Measurements from ENCODE around the gene MARCHF2.
"Not testable (repeated sequence)": the region's sequence is repeated elsewhere in the genome, so short reads cannot be mapped to it uniquely, and the experiment has no call there.

The MARCHF2 gene

DNA sequence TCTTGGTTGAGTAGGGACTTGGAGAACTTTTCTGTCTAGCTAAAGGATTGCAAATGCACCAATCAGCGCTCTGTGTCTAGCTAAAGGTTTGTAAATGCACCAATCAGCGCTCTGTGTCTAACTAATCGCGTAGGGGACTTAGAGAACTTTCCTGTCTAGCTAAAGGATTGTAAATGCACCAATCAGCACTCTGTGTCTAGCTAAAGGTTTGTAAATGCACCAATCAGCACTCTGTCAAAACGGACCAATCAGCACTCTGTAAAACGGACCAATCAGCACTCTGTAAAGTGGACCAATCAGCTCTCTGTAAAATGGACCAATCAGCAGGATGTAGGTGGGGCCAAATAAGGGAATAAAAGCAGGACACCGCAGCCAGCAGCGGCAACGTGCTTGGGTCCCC lies 26.7 kb upstream of the MARCHF2 start:
- intact Hi-C loops (cut with DNase I) = not testable (repeated sequence)

DNA sequence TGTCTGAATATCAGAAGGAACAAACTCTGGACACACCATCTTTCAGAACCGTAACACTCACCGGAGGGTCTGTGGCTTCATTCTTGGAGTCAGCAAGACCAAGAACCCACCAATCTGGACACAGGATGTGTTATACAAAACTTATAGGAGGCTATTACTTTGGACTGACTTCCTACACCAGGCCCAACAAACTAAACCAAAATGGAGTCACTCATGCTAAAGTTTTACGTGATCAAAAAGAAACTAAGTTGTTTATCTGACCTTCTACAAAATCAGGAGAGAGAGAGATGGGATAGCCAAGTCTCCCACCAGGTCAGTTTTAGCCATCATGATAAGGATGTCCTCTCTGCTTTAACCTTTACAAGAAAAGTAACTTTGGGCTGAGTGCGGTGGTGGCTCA lies 26.1 kb upstream of the MARCHF2 start:
- no peak for DNase-seq

More for the DNA sequence above, 26.7 kb upstream of the MARCHF2 start:
- DNase-seq = not testable (repeated sequence)

DNA sequence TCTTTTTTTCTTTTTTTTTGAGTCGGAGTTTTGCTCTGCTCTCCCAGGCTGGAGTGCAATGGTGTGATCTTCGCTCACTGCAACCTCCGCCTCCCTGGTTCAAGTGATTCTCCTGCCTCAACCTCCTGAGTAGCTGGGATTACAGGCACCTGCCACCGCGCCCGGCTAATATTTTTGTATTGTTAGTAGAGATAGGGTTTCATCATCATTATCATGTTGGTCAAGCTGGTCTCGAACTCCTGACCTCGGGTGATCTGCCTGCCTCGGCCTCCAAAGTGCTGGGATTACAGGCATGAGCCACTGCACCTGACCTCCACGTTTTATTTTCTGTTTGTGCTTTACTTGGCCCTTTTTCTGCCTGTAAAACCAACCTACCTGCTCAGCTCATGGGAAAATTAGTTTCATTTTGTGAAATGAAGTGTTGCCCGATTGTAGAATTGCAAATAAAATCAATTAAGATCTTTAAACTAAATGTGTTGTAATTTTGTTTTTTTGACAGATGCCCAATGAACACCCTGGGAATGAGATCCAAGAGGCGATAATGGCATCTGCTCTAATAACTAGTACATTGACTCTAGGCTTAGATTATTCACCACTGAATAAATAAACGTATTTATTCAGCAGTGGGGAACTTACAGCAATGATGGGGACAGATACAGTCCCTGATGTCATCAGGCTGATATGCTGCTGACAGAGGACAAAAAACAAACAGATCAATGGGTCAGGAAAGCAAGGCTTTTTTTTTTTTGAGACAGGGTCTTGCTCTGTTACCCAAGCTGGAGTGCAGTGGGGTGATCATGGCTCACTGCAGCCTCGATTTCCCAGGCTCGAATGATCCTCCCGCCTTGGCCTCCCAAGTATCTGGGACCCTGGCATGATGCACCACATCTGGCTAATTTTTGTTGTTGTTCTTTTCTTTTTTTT lies 25.2 kb upstream of the MARCHF2 start:
- intact Hi-C loops (cut with DNase I) = no loop called here
- peak in 4 of 10 donors; percentile 2 to 56 (median 53) for DNase-seq

More for the DNA sequence above, 26.1 kb upstream of the MARCHF2 start:
- intact Hi-C loops (cut with DNase I) = no loop called here

DNA sequence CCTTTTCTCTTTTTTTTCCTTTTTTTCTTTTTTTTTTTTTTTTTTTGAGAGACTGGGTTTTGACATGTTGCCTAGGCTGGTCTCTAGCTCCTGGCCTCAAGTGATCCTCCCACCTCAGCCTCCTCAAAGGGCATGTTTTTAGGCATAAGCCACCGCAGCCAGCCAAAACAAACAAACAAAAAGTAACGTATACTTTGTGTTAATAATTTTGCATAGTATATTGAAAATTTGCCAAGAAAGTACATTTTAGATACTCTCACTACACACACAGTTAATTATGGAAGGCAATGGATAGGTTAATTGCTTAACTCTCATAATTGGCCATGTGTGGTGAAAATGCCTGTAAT lies 24.5 kb upstream of the MARCHF2 start:
- intact Hi-C loops (cut with DNase I) = no loop called here
- peak in 1 of 10 donors; percentile 5 for DNase-seq

DNA sequence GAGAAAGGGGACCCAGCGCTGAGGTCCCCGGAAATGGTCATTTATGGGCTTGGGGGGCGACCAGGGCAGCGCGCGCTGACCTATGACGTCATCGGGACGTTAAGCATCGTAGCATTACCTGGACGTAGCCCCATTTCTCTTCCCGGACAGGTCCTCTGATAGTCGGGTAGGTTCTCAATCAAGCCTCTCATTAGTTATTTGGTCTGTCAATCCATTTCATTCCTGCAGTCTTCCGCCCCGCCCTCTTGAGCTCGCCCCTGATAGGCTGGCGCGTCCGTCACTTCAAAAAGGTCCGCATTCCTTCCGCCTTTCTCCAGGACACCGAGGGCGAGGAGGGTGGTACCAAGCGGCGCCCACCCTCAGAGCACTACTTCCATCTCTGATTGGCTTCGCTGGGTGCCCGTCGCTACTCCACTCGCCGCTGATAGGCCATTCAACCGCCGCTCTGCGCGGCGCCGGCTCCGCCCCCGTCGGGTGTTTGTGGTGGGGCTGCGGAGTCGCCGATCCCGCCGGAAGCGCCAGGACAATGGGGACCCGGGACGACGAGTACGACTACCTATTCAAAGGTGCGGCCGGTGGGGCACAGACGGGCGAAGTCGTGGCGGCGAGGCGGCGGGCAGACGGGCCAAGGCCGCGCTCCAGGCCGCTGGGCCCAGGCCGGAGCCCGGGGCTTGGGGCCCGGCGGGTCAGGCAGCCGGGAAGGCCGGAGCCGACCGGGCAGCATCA lies 23.1 kb upstream of the MARCHF2 start, which contains the start of gene RAB11B:
RAB11B (plus strand) TSS at position 470 of the 726 bp plus-strand sequence; CDS start at position 527, 57 bp downstream.
- DNase-seq = peak; percentile 98 to 100 (median 99)
- intact Hi-C loops (cut with DNase I) = loop anchor here (2.0 kb wide), 1 partner anchor 55 kb away; the partner anchor contains the start of gene HNRNPM

DNA sequence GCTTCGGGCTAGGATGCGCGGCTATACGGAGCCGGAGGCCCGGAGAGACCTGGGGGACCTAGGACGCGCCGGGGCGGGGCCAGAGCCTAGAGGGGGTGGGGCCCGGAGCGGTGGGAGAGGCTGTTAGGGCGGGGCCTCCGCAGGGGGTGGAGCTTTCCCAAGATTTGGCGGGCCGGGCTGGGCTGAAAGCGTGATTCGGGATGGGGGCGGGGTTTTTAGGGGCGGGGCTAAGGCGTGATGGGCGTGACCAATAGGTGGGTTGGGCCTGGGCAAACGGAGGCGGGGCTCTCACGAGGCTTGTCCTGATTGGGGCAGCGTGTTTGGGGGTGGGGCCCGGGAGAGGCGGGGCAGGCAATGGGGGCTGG lies 22.5 kb upstream of the MARCHF2 start:
- intact Hi-C loops (cut with DNase I) = loop anchor here (2.0 kb wide), 1 partner anchor 54 kb away; the partner anchor contains the start of gene HNRNPM

DNA sequence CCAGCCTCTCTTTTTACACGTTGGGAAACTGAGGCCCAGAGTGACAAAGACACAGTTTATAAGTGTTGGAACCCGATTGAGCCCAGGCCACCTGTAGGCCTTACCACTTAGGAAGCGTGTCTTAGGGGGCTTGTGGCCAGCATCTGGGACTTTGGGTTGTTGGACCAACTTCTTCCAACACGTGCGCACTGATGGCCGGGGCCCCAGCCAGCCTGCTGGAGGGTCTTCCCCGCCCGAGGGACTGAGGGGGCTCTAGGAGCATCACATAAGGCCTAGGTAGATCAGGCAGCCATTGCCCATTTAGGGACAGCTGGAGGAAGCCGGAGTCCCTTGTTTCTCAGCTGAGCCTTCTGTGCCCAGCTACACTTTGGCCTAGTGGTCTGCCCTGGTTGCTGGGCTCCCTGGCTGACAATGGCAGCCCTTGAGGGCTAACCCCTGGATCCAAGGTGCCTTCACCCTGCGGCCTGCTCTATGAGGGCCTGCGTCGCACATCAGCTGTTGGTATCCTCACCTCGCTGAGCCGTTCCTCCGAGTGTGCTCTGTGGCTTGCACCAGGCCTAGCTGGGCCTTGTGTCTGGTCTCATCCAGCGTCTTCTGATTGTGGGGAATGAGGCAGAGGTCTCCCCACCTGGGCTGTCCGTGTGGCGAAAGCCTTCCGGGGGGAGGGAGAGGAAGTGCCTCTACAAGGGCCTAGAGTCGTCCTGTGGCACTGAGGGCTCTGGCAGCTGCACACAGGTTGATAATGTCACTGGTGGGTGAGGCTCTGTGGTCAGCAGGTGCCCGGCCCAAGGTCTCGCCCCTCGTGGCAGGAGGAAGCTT lies 21.7 kb upstream of the MARCHF2 start:
- DNase-seq = peak in 4 of 10 donors; percentile 10 to 84 (median 56)

More for the DNA sequence above, 22.5 kb upstream of the MARCHF2 start:
- peak; percentile 84 to 99 (median 94) for DNase-seq

DNA sequence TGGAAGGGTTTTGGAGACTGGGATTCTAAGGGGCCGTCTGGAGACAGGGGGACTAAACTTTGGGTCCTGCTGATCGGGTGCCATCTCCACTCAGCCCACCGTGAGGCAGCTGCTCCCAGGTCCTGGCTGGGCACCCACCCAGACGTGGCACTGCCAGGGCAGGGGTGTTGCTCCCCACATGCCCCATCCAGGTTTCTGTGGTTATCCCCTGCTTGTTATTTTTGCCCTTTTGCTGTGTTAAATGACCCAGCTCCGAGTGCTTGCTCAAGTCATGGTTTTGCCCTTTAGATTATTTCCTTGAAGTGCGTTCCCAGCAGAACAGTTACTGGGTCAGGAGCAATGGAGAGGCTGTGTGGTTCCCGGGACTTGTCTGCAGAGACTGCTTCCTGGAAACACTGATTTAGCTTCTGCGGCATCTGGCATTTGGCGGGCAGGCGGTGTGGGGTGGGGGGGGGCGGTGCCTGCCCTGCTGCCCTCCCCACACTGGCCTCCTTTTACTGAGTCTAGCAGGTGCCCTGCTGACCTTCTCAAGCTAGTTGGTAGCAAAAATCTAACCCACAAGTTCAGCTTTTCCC lies 21.0 kb upstream of the MARCHF2 start:
- DNase-seq = peak in 5 of 10 donors; percentile 31 to 86 (median 58)

More for the DNA sequence above, 21.7 kb upstream of the MARCHF2 start:
- intact Hi-C loops (cut with DNase I) = loop anchor here (2.0 kb wide), 1 partner anchor 53 kb away; the partner anchor contains the start of gene HNRNPM

DNA sequence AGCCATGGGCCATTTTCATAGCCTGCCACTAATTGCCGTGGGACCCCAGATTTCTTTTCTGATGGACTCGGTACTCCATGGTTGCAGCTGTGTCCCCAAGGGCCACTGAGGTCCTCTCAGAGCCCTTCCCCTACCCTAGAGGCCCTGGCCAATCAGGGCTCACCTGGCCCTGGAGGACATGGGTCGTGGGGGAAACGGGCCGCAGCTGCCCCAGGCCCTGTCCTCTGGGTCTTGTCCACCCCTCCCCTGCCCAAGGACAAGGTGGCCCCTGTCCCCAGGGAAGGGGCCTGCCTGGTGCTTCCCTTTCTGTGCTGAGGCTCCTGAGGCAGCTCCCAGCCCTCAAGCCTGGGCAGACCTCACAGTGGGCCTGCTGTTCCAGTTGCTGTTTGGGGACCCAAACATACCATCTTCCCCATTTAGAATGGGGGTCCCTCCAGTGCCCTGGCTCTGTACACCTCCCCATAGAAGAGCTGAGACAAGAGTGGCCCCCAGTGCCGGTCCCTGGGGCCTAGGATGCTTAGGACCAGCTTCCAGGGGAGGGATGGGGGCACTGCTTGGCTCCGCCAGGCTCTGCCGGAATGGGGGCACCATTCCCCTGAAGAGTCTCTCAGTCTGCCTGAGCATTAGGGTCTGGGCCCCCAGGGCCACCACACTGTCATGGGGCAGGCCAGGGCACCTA lies 19.8 kb upstream of the MARCHF2 start:
- DNase-seq = peak in 4 of 10 donors; percentile 7 to 73 (median 65)
- intact Hi-C loops (cut with DNase I) = no loop called here

More for the DNA sequence above, 21.0 kb upstream of the MARCHF2 start:
- intact Hi-C loops (cut with DNase I) = no loop called here

DNA sequence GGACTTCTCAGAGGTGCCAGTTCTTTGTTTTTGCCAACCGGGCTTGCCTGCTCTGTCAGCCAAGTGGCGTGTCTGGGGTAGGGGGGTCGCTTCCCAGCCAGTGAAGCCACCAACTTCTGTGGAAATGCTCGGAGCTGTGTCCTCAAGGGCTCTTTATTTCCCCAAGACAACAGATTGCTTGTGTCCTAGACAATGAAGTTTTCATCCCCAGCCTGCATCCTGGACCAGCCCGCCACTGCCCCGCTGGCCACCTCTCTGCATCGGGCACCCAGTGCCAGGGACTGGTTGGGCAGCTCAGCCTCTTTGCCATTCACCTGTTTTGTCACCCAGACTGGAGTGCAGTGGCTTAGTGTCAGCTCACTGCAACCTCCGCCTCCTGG lies 19.2 kb upstream of the MARCHF2 start:
- intact Hi-C loops (cut with DNase I) = no loop called here
- DNase-seq = peak; percentile 67 to 97 (median 78)

DNA sequence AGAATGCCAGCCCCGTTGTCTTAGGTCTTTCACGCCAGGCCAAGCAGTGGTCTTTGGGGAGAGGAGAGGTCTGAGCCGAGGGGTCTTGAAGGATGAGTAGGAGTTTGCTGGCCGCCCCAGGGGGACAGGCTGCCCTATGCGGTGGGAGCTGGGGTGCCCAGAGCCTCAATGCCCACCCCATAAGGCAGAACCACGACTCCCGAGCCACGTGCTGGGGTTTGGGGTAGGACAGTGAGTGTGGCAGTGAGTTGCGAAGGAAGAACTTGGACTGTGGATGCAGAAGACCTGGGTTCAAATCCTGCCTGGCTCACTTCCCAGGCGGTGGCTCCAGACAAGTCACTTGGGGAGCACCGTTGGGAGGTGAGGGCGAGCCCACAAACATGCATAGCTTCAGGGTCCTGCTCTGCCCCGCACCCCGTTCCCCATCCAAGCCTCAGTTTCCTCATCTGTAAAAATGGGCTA lies 17.5 kb upstream of the MARCHF2 start:
- intact Hi-C loops (cut with DNase I) = loop anchor here (1.0 kb wide), 1 partner anchor 41 kb away; no protein-coding TSS in a partner anchor
- DNase-seq = peak in 3 of 10 donors; percentile 19 to 59 (median 59)

DNA sequence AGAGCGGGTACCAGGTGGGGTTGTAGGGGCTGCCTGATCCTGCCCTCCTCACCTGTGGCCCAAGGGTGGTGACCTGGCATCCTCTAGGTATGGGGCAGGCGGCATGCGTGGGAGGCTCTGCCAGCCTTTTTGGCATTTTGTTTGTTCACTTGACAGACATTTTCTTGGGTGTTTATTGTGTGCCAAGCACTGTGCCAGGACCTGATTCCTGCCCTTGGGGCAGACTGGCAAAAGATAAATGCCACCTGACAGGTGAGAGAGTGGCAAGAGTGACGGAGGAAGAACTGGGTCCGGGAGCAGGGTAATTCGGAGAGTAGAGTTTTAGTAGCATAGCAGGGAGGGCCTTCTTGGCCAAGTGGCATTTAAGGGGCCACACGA lies 16.9 kb upstream of the MARCHF2 start:
- peak in 2 of 10 donors; percentile 27 to 62 for DNase-seq
- intact Hi-C loops (cut with DNase I) = loop anchor here (1.0 kb wide), 1 partner anchor 42 kb away; no protein-coding TSS in a partner anchor

DNA sequence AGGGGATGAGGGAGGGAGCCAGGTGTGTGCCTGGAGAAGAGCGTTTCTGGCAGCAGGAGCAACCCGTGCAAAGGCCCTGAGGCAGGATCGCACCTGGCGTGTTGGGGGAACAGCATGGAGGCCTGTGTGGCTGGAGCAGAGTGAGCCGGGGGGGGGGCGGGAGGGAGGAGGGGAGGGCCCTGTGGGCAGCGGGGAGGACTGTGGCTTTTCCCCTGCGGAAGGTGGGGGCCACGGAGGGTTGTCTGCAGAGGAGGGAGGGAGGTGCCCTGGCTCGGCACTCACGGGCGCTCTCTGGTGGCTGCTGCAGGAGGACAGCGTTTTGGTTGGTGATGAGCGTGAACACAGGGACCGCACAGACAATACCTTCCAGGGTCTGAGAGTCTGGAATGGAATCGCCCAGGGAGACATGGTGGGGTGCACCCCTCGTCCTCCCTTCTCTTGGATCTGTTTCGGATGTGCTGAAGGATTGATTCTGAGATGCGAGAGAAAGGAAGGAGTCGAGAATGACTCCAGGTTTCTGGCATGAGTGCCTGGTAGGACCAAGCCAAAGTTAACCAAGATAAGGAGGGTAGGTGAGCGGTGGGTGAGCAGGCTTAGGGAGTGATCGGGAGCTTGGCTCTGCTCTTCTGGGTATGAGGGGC lies 16.4 kb upstream of the MARCHF2 start:
- DNase-seq = peak; percentile 56 to 95 (median 74)
- intact Hi-C loops (cut with DNase I) = loop anchor here (1.0 kb wide), 1 partner anchor 42 kb away; no protein-coding TSS in a partner anchor

DNA sequence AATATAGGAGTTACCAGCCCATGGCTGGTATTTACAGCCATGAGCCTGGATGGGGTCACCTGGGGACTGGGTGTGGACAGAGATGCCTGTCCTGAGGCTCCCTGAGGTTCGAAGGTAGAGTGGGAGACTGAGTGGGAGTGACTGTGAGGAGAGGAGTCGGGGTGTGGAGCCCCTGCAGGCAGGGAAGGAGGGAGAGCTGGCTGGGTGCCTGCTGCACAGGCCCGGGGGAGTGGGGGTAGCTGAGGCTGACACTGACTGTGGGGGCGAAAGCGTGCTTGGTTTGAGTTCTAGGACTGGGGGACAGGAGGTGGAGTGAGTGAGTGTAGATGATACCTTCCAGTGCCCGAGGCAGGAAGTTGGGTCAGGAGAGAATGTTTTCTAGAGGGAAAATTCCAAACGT lies 15.8 kb upstream of the MARCHF2 start:
- DNase-seq = peak in 2 of 10 donors; percentile 59 to 63
- intact Hi-C loops (cut with DNase I) = no loop called here

DNA sequence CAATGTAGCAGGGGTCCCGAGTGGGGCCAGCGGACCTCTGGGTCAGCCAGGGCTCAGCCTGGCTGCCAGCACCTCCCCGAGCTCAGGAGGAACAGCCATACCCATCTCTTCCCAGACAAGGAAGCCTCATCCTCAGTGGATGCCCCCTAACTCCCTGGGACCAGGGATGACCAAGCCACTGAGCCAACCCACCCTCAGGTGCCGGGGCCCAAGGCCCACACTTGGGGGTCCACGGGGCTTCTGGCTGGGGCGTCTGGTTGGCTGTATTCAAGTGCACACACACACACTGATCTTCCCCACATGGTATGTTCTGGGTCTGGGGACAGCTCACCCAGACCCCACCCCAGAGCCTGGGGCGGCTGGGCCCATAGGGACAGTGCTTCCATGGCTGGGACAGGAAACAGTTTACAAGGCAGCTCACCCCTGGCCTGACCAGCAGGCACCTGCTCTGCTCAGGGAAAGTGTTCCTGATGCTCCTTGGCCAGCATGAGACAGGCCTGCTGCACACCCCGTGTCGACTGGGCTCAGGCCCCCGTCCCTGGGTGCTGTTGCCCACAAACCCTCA lies 15.3 kb upstream of the MARCHF2 start:
- peak in 1 of 10 donors; percentile 61 for DNase-seq
- intact Hi-C loops (cut with DNase I) = no loop called here

DNA sequence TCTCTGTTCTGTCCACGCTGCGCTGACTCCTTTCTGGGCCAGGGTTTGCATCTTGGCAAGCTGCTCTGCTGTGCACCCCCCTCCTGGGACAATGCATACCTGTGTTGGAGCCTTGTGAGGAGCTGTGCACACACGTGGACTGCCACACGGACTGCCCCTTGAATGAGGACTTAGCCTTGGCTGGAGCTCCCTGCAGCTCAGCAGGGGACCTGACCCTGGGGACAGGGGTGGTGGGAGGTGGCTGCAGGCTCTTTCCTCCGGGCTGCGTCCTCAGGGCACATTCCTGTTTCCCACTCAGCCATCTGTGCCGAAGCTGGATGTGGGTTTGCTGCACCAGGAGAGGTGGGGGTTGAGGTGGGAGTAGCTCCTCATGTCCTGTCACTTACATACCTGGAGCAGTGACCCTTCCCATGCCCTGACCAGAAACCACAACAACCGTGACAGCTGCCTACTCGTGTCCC lies 14.8 kb upstream of the MARCHF2 start:
- intact Hi-C loops (cut with DNase I) = no loop called here
- DNase-seq = peak in 3 of 10 donors; percentile 71 to 86 (median 72)

DNA sequence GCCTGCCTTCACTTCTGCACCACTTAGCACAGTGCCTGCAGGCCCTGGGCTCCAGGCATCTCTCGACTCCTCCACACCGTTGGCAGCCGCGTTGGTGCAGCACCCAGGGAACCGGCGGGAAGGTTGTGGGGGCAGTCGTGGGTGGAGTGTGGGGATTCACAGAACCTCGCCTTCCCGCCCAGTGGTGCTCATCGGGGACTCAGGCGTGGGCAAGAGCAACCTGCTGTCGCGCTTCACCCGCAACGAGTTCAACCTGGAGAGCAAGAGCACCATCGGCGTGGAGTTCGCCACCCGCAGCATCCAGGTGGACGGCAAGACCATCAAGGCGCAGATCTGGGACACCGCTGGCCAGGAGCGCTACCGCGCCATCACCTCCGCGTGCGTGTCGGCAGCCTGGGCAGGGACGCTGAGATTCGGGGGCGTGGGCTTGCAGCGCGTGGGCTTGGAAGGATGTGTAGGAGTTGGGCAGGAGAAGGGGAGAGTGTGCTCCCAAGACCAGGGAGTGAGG lies 13.4 kb upstream of the MARCHF2 start:
- DNase-seq = peak in 4 of 10 donors; percentile 42 to 89 (median 82)
- intact Hi-C loops (cut with DNase I) = no loop called here

All from posterior cingulate gyrus (tissue), 11 donors.